HG02763 (cell line): Measurements from ENCODE around the gene SMG7.

ENCODE experiments used
- ATAC-seq: cut with Tn5 transposase; IDR thresholded peaks from one replicate; pipeline ENCODE4 v1.9.1; 2021; ENCODE audit warnings: mild to moderate bottlenecking, moderate library complexity; ENCODE audit not compliant: unreplicated experiment

SMG7 gene

DNA sequence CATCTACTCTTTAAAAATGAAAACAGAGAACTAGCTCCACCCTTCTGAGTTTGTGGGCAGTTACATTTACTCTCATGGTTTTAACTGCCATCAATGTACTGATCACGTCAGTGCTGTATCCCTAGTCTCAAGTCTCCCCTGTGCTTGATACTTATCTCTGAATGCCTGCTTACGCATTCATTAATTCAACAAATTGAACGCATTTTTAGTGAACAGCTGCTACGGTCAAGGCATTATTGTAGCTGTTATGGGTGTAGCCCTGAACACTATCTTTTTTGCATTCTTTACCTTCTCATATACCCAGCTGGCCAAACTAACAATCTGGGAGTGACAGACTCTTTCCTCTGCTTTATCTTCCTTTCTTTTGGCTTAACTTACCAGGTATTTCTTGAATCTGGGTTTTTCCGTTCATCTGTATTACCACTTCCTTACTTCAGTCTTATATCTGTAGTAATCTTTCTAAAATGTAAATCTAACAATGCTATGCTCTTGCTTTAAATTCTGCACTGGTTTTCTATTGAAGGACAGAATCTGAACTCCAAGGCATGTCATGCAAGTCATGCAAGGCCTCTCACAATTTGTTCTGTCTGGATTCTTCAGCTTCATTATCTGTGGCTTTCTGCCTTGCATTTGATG, 33.3 kb downstream of the SMG7 start:
- ATAC-seq: no peak

DNA sequence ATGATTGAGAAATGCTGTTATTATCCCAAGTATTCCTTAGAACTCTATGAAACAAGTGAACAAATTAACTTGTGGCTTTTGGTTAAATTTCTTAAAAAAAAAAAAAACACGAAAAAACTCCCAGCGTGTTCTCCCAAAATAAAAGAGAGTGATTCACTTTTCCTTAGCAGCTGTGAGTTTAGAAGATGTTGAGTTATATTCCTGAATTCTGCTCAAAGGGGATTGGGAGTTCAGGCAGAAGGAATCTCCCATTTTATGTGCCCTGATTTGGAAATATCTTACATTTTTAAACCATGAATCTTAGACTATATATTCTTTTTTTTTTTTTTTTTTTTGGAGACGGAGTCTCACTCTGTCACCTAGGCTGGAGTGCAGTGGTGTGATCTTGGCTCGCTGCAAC, 34.3 kb downstream of the SMG7 start:
- no peak for ATAC-seq

- no peak for ATAC-seq
Measured at GRCh38 chr1:183508694-183509093, 36.4 kb downstream of the SMG7 start.

DNA sequence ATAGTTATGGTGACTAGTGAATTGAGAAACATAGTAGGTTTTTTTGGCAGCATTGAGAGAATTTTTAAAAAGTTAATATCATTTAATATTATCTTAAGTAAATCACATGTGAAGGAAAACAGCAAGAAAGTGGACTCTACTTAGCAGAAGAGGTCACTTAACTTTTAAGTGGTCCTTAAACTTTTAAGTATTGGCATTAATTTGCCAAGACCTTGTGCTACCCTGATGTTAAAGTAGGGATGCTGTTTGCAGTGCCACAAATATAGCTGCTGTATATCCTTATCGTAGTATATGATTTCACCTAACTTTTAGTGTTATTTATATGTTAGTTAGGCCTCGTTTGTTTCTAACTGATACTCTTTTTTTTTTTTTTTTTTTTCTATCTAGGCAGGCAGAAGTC, 40.2 kb downstream of the SMG7 start:
- ATAC-seq: no peak

DNA sequence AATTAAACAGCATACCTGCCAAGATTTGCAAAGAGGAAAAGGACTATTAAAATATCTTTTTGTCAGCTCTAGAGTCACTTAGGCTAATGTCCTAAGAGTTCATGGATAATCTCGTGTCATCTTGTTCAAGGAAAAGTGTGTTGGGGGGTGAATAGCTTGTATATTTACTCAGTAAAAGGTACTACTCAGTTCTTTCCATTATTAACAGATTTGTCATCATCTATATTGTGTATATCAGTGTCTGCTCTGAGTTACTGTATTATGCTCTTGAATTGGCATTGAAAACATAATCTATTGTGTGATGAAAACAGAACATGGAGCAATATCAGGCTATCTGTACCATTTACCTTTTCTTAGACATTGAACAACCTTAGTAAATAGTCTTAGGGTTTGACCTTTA, 41.9 kb downstream of the SMG7 start:
- ATAC-seq: no peak

DNA sequence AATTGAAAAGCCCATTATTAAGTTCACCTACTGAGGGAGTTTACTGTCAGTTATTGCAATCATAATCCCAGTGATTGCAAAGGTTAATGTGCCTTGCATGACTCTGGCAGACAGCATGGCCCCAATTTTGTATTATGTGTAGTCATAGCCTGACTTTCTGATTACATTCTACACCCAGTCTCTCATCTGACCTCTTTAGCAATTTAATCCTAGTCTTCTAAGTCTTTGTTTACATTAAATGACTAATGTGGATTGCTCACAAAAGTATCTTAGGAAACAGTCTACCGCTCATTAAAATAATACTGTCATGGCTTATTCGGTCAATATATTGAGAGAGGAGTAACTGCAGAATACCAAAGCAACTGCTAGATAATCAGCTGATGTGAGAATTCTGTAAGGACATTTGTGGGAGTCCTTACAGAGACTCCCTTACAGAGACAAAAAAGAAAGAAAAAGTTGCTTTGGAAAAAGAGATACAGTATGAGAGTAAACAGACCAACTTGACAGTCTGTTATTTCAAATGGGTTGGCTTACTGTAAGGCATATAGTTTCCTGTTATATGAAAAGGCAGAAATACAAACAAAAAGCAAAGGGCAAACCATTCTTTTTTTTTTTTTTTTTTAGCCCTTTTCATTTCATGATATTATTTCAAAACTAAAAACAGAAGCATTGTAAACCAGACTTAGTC, 42.8 kb downstream of the SMG7 start:
- ATAC-seq: no peak

DNA sequence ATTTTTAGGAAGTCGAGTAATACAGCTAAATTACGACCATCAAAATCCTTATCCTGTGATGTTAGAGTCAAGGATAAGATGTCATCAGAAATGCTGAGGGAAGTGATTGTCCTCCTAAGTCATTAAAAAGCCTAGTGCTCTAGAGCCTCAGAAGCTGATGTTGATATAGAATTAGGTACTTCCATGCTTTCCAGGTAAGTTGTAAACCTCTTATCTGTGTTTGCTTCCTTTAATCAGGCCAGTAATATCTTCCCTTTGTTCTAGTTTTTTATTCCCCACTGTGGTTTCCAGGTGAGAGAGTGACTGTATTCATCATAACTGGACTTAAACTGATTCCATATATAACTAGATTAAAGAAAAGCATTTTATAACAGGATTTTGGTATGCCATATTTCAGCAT, 44.4 kb downstream of the SMG7 start:
- ATAC-seq: no peak

DNA sequence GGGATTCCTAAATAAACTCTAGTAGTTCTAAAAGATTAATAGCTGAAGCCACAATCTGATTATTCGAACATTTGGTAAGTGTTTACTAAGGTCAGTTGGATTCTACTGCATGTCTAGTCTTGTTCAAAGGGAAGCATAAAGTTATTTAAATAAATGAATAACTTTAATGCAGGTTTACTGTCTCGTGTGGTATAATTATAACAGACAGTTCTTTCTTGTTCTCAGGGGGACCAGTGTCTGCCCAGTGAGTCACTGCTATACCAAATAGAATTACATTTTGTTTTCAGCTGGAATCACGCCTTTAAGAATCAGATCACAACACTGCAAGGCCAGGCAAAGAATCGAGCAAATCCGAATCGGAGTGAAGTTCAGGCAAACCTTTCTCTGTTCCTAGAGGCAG, 45.1 kb downstream of the SMG7 start:
- ATAC-seq: no peak

GRCh38 chr1:183520379-183520778, 48.1 kb downstream of the SMG7 start:
- ATAC-seq: no peak

DNA sequence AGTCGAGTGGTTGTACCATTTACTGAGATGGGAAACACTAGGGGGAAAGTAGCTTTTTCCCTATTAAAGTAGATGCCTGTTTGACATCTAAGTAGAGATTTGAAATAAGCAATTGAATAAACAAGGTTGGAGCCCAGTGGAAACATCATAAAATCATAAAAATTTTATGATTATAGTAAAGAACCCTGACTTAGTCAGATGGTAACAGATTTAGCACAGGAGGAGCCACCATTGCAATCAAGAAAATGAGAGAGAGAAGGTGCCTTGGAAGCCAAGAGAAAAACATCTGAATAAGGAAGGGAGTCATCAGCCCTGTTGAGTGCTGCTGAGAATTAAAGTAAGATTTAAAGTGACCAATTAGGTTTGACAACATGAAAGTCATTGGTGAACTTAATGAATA, 49.8 kb downstream of the SMG7 start:
- ATAC-seq: no peak

GRCh38 chr1:183528577-183528976, 56.3 kb downstream of the SMG7 start:
- ATAC-seq: no peak

- ATAC-seq: no peak
Measured at GRCh38 chr1:183533617-183534174, 61.4 kb downstream of the SMG7 start.

GRCh38 chr1:183537405-183537804, 65.1 kb downstream of the SMG7 start:
- no peak for ATAC-seq

DNA sequence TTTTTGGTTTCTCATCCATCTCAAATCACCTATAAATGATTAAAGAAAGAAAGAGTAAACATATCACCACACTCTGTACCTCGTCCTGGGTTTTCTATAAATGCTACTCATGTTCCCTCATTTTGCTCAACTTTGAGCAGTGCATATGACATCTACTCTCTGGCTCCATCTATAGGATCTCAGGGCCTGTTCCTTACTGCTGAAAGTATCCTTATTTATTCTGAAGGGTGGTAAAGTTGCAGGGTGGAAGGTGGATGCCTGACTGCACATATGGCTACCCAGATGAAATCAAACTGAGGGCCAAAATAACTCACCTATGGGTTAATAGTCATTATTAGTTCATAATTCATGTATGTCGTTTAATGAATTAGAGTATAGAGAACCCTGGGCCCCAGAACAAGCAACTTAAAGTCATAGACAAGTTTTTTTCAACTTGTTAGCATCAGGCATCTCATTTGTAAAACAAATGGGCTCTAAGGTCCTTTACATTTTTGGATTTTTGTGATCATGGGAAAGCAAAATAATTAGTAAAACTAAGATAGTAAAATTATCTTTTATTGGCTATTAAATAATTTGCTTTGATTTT, 71.4 kb downstream of the SMG7 start:
- ATAC-seq: no peak

- no peak for ATAC-seq
Measured at GRCh38 chr1:183544598-183545297, 72.4 kb downstream of the SMG7 start.

GRCh38 chr1:183546427-183546826, 74.1 kb downstream of the SMG7 start:
- ATAC-seq: no peak

DNA sequence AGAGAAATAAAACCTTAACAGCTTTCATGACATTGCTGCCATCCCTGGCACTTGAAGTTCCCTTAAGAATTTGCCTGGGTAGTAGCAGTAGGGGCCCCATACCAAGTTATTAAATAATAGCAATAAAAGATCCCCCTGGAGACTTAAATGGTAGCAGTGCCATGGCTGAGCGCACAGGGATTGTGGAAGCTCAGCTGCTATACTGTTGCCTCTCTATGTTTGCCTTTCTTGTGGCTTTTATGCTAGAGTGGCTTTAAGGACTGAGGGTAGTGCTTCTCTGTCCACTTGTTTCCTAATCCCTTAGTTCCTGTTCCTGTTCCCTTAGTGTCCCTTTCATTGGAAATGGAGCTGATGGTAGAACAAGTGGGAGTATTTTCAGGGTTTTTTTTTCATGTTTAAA, 75.8 kb downstream of the SMG7 start:
- ATAC-seq: no peak

GRCh38 chr1:183550915-183551314, 78.6 kb downstream of the SMG7 start:
- ATAC-seq: no peak

DNA sequence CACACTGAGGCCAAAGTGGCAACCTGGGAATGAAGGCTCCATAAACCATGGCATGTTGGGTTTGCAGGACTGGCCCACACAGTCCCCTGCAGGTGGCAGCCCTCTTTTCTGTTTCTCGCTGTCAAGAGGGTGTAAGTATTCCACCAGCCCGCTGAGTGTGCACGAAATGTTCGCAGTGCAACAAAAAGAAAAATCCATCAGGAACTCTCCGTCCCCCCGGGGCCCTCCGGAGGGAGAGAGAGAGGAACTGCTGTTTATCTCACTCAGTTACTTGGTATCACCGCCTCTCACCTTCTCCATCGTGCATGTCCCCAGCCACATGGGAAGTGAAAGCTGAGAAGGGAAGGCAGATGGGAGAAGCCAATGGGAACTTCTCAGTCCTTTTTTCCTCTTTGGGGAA, 79.6 kb downstream of the SMG7 start:
- ATAC-seq: no peak

GRCh38 chr1:183552441-183552840, 80.1 kb downstream of the SMG7 start:
- no peak for ATAC-seq

GRCh38 chr1:183552891-183553290, 80.6 kb downstream of the SMG7 start:
- no peak for ATAC-seq

DNA sequence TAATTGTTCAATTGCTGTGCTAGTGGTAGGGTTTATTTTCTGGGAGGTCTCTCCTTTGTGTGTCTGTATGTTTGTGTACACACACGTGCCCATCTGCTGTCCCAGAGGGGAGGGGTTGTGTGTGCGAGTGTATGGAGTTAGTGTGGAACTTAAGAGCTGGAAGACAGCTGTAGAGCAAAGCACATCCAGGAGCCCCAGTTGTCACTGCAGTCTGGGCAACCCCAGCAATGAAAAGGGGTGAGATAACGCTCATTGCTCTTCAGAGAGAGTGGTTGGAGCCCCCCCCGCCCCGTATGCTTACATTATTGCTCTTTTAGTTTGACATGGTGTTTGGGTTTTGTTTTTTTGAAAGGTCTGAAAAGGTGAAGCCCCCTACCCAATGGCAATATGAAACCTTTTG, 81.0 kb downstream of the SMG7 start:
- ATAC-seq: no peak
